ENCODE data around the gene GPC3.
"Not testable (repeated sequence)": the region's sequence is repeated elsewhere in the genome, so short reads cannot be mapped to it uniquely, and the experiment has no call there.

Gene GPC3

GRCh38 chrX:133985164-133985966 is at the start of gene GPC3:
TSS of gene GPC3 (minus strand) at chrX:133985594.
- in situ Hi-C loops (cut with MboI; ENCODE audit: low sequenced_read_pairs), result no loop called here

GRCh38 chrX:134032441-134032840 is 47.0 kb upstream of the GPC3 start:
- in situ Hi-C loops (cut with MboI; ENCODE audit: low sequenced_read_pairs), result no loop called here

- in situ Hi-C loops (cut with MboI; ENCODE audit: low sequenced_read_pairs), result no loop called here
Observed at GRCh38 chrX:134026565-134027311, 41.3 kb upstream of the GPC3 start.

GRCh38 chrX:134025986-134026545 is 40.7 kb upstream of the GPC3 start:
- in situ Hi-C loops (cut with MboI; ENCODE audit: low sequenced_read_pairs), result no loop called here

GRCh38 chrX:134024686-134025377 is 39.4 kb upstream of the GPC3 start:
- in situ Hi-C loops (cut with MboI; ENCODE audit: low sequenced_read_pairs), result no loop called here

- in situ Hi-C loops (cut with MboI; ENCODE audit: low sequenced_read_pairs), result no loop called here
Observed at GRCh38 chrX:134023851-134024281, 38.5 kb upstream of the GPC3 start.

- in situ Hi-C loops (cut with MboI; ENCODE audit: low sequenced_read_pairs), result no loop called here
Observed at GRCh38 chrX:134020910-134021309, 35.5 kb upstream of the GPC3 start.

- in situ Hi-C loops (cut with MboI; ENCODE audit: low sequenced_read_pairs), result no loop called here
Observed at GRCh38 chrX:134019567-134020206, 34.3 kb upstream of the GPC3 start.

GRCh38 chrX:134016309-134016708 is 30.9 kb upstream of the GPC3 start:
- in situ Hi-C loops (cut with MboI; ENCODE audit: low sequenced_read_pairs), result not testable (repeated sequence)

- in situ Hi-C loops (cut with MboI; ENCODE audit: low sequenced_read_pairs), result not testable (repeated sequence)
Observed at GRCh38 chrX:134015510-134015909, 30.1 kb upstream of the GPC3 start.

GRCh38 chrX:134013524-134013923 is 28.1 kb upstream of the GPC3 start:
- in situ Hi-C loops (cut with MboI; ENCODE audit: low sequenced_read_pairs), result no loop called here

GRCh38 chrX:134013092-134013497 is 27.7 kb upstream of the GPC3 start:
- in situ Hi-C loops (cut with MboI; ENCODE audit: low sequenced_read_pairs), result no loop called here

GRCh38 chrX:134010690-134011089 is 25.3 kb upstream of the GPC3 start:
- in situ Hi-C loops (cut with MboI; ENCODE audit: low sequenced_read_pairs), result no loop called here

- in situ Hi-C loops (cut with MboI; ENCODE audit: low sequenced_read_pairs), result no loop called here
Observed at GRCh38 chrX:134007716-134008115, 22.3 kb upstream of the GPC3 start.

GRCh38 chrX:134006484-134007161 is 21.2 kb upstream of the GPC3 start:
- in situ Hi-C loops (cut with MboI; ENCODE audit: low sequenced_read_pairs), result no loop called here

GRCh38 chrX:134004084-134004483 is 18.7 kb upstream of the GPC3 start:
- in situ Hi-C loops (cut with MboI; ENCODE audit: low sequenced_read_pairs), result no loop called here

- in situ Hi-C loops (cut with MboI; ENCODE audit: low sequenced_read_pairs), result no loop called here
Observed at GRCh38 chrX:134002921-134003615, 17.7 kb upstream of the GPC3 start.

GRCh38 chrX:134000260-134001245 is 15.2 kb upstream of the GPC3 start:
- in situ Hi-C loops (cut with MboI; ENCODE audit: low sequenced_read_pairs), result no loop called here
